Activated T-helper 17 cell treated with anti-CD3 and anti-CD28 coated beads, Interleukin-2, amount 50 U/mL, for 72 hours (primary cell): ENCODE results near the gene SIRT7. TPM values are rescaled to one million over a fixed set of nuclear protein-coding genes. Genes with fewer than 3 reads are reported as not detected.
"Not testable (repeated sequence)": the region's sequence is repeated elsewhere in the genome, so short reads cannot be mapped to it uniquely, and the experiment has no call there.

Source experiments
- ATAC-seq: fragments of 150-1000 bp; cut with Tn5 transposase; replicated peaks from 2 replicates; pipeline ENCODE4 v1.10.0; 2021; ENCODE audit warnings: mild to moderate bottlenecking, moderate library complexity
- H3K27ac Mint-ChIP-seq: one replicate; pipeline ENCODE4 v1.8.0; 2022; ENCODE audit warnings: mixed read lengths
- H3K27me3 Mint-ChIP-seq: one replicate; pipeline ENCODE4 v1.8.0; 2022; ENCODE audit warnings: mixed read lengths
- H3K36me3 Mint-ChIP-seq: one replicate; pipeline ENCODE4 v1.8.0; 2022; ENCODE audit warnings: low read depth, mild to moderate bottlenecking, mixed read lengths
- H3K4me1 Mint-ChIP-seq: one replicate; pipeline ENCODE4 v1.8.0; 2022; ENCODE audit warnings: mixed read lengths
- H3K4me3 Mint-ChIP-seq: one replicate; pipeline ENCODE4 v1.8.0; 2022; ENCODE audit warnings: mild to moderate bottlenecking, mixed read lengths
- H3K9me3 Mint-ChIP-seq: one replicate; pipeline ENCODE4 v1.8.0; 2022; ENCODE audit warnings: mixed read lengths
- total RNA-seq, 2 donors: library from RNA; stranded (reverse); gene quantifications; one replicate each; pipeline ENCODE4 v1.2.3, GENCODE V29; 2022

SIRT7 gene
- total RNA-seq, 2 donors from 2014 or later: 41.3 to 47.5 TPM

- H3K27me3 Mint-ChIP-seq: peaks cover 14% of the 10 kb centered on the region
- no peak for ATAC-seq
- H3K27ac Mint-ChIP-seq: no peak overlapping the region
- H3K4me1 Mint-ChIP-seq: no peaks in the 10 kb centered on the region
- H3K9me3 Mint-ChIP-seq: no peaks in the 10 kb centered on the region
- no peaks in the 10 kb centered on the region for H3K36me3 Mint-ChIP-seq
- H3K4me3 Mint-ChIP-seq: peak overlapping the region; percentile 54
These were observed 39.9 kb upstream of the SIRT7 start for GRCh38 chr17:81957691-81958432.

- H3K27me3 Mint-ChIP-seq: peaks cover 9% of the 10 kb centered on the region
- H3K9me3 Mint-ChIP-seq: no peaks in the 10 kb centered on the region
- ATAC-seq: no peak
- H3K36me3 Mint-ChIP-seq: no peaks in the 10 kb centered on the region
- H3K4me3 Mint-ChIP-seq: no peak overlapping the region
- no peak overlapping the region for H3K27ac Mint-ChIP-seq
- H3K4me1 Mint-ChIP-seq: no peaks in the 10 kb centered on the region
These were observed 38.9 kb upstream of the SIRT7 start for GRCh38 chr17:81956607-81957589.

- no peak overlapping the region for H3K27ac Mint-ChIP-seq
- H3K4me1 Mint-ChIP-seq: no peaks in the 10 kb centered on the region
- H3K36me3 Mint-ChIP-seq: no peaks in the 10 kb centered on the region
- no peak for ATAC-seq
- no peak overlapping the region for H3K4me3 Mint-ChIP-seq
- H3K9me3 Mint-ChIP-seq: no peaks in the 10 kb centered on the region
- H3K27me3 Mint-ChIP-seq: peaks cover 9% of the 10 kb centered on the region
These were observed 38.0 kb upstream of the SIRT7 start for GRCh38 chr17:81955756-81956544.

GRCh38 chr17:81955058-81955681 lies 37.2 kb upstream of the SIRT7 start:
- ATAC-seq: no peak
- Mint-ChIP-seq H3K4me3 (no peak overlapping the region), H3K27ac (no peak overlapping the region), H3K27me3 (peaks cover 9% of the 10 kb centered on the region), H3K9me3 (no peaks in the 10 kb centered on the region), H3K4me1 (no peaks in the 10 kb centered on the region), H3K36me3 (no peaks in the 10 kb centered on the region)

- Mint-ChIP-seq H3K4me1 (no peaks in the 10 kb centered on the region), H3K4me3 (no peak overlapping the region), H3K27ac (no peak overlapping the region), H3K27me3 (peaks cover 9% of the 10 kb centered on the region), H3K36me3 (no peaks in the 10 kb centered on the region), H3K9me3 (no peaks in the 10 kb centered on the region)
- ATAC-seq: no peak
These were observed 36.4 kb upstream of the SIRT7 start for GRCh38 chr17:81954131-81955057.

- H3K9me3 Mint-ChIP-seq, ATAC-seq: not testable (repeated sequence)
These were observed 35.5 kb upstream of the SIRT7 start for GRCh38 chr17:81953443-81953842.

GRCh38 chr17:81952792-81953228 lies 34.8 kb upstream of the SIRT7 start:
- Mint-ChIP-seq H3K4me1 (no peaks in the 10 kb centered on the region), H3K27ac (no peak overlapping the region), H3K27me3 (peaks cover 4% of the 10 kb centered on the region), H3K4me3 (no peak overlapping the region), H3K36me3 (no peaks in the 10 kb centered on the region), H3K9me3 (no peaks in the 10 kb centered on the region)
- ATAC-seq: no peak

More at GRCh38 chr17:81953443-81953842, 35.5 kb upstream of the SIRT7 start:
- H3K36me3 Mint-ChIP-seq, H3K27ac Mint-ChIP-seq, H3K27me3 Mint-ChIP-seq, H3K4me3 Mint-ChIP-seq, H3K4me1 Mint-ChIP-seq: not testable (repeated sequence)

- Mint-ChIP-seq H3K27me3 (no peaks in the 10 kb centered on the region), H3K4me1 (no peaks in the 10 kb centered on the region), H3K4me3 (no peak overlapping the region), H3K9me3 (no peaks in the 10 kb centered on the region), H3K27ac (no peak overlapping the region), H3K36me3 (no peaks in the 10 kb centered on the region)
- ATAC-seq: no peak
These were observed 34.1 kb upstream of the SIRT7 start for GRCh38 chr17:81951785-81952684.

GRCh38 chr17:81950501-81950900 lies 32.5 kb upstream of the SIRT7 start:
- no peaks in the 10 kb centered on the region for H3K4me1 Mint-ChIP-seq
- H3K27me3 Mint-ChIP-seq: no peaks in the 10 kb centered on the region
- no peak for ATAC-seq
- no peak overlapping the region for H3K4me3 Mint-ChIP-seq
- H3K9me3 Mint-ChIP-seq: no peaks in the 10 kb centered on the region
- no peaks in the 10 kb centered on the region for H3K36me3 Mint-ChIP-seq
- no peak overlapping the region for H3K27ac Mint-ChIP-seq

- ATAC-seq: no peak
- Mint-ChIP-seq H3K27me3 (no peaks in the 10 kb centered on the region), H3K4me1 (no peaks in the 10 kb centered on the region), H3K9me3 (no peaks in the 10 kb centered on the region), H3K4me3 (no peak overlapping the region), H3K36me3 (no peaks in the 10 kb centered on the region), H3K27ac (no peak overlapping the region)
These were observed 30.8 kb upstream of the SIRT7 start for GRCh38 chr17:81948635-81949378.

GRCh38 chr17:81947189-81947588 lies 29.2 kb upstream of the SIRT7 start, which contains the start of gene MYADML2:
Gene MYADML2 (minus strand): TSS chr17:81947233. CDS start chr17:81941741, 5,492 bp downstream.
- no peaks in the 10 kb centered on the region for H3K9me3 Mint-ChIP-seq
- H3K4me1 Mint-ChIP-seq: no peaks in the 10 kb centered on the region
- H3K36me3 Mint-ChIP-seq: no peaks in the 10 kb centered on the region

GRCh38 chr17:81944858-81945257 lies 26.9 kb upstream of the SIRT7 start:
- ATAC-seq: no peak
- Mint-ChIP-seq H3K27me3 (no peaks in the 10 kb centered on the region), H3K36me3 (no peaks in the 10 kb centered on the region), H3K9me3 (no peaks in the 10 kb centered on the region), H3K4me3 (no peak overlapping the region), H3K4me1 (no peaks in the 10 kb centered on the region), H3K27ac (no peak overlapping the region)

More at GRCh38 chr17:81947189-81947588, 29.2 kb upstream of the SIRT7 start, which contains the start of gene MYADML2:
- Mint-ChIP-seq H3K27ac (no peak within 1 kb of the TSS), H3K4me3 (no peak within 1 kb of the TSS), H3K27me3 (no peaks in the 10 kb centered on the region)
- no peak for ATAC-seq
